AG08395 (cell line): ENCODE data around the gene PCDHB6.
"Not testable (repeated sequence)": the region's sequence is repeated elsewhere in the genome, so short reads cannot be mapped to it uniquely, and the experiment has no call there.

Experiments
- DNase-seq: peaks from one replicate; pipeline ENCODE4 v3.0.0; 2012; ENCODE audit warnings: mixed read lengths, low spot score

Gene PCDHB6

DNA sequence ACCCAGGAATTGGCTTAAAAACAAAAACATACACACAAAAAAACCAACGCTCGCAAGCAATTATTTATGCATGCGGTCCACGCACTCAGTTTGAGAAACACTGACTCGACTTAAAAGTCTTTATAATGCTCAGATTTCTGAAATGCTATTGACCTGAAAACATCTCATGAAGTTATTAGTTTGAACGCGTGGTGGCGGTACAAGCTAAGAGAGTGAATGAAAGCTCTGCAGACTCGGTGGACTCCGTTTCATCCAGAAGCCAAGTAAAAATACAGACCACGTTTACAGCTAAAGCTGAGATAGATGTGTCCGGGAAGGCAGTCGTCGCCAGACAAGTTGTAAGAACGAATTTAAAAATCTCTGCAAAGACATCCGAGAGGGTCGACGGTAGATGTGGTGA, at the start of gene PCDHB6:
Gene PCDHB6 (plus strand): TSS at position 246 of the 400 bp plus-strand sequence. CDS start 201 bp downstream, outside the sequence.
- DNase-seq: peak; percentile 19

DNA sequence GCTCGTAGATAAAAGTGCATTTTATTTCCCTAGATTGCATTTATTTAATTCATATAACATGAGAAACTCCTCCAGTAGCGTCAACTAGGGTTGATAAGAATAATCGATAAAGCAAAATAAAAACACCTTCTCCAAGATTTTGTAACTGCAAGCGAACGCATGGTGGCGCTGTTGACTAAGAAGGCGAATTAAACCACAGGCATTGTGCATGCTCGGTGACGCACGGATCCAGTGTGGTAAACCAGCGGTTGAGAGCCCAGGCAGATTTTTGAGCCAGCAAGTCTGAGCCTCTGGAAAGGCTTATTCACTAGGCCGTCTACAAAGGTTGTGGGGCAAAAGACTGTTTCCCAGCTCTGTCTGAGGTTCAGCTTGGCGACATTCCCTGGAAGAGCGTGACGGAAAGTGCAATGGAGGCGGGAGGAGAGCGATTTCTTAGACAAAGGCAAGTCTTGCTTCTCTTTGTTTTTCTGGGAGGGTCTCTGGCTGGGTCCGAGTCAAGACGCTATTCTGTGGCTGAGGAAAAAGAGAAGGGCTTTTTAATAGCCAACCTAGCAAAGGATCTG, 49.5 kb upstream of the PCDHB6 start, which contains the start of gene PCDHB3:
Gene PCDHB3 (plus strand): TSS at position 231 of the 563 bp plus-strand sequence. CDS start 177 bp downstream, at position 408.
- peak; percentile 60 for DNase-seq

DNA sequence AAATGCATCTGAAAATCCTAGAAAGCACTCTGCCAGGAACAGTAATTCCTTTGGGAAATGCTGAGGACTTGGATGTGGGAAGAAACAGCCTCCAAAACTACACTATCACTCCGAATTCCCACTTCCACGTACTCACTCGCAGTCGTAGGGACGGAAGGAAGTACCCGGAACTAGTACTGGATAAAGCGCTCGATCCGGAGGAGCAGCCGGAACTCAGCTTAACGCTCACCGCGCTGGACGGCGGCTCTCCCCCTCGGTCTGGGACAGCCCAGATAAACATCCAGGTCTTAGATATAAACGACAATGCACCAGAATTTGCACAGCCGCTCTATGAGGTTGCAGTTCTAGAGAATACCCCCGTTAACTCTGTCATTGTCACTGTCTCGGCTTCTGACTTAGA, 48.8 kb upstream of the PCDHB6 start:
- DNase-seq: no peak

DNA sequence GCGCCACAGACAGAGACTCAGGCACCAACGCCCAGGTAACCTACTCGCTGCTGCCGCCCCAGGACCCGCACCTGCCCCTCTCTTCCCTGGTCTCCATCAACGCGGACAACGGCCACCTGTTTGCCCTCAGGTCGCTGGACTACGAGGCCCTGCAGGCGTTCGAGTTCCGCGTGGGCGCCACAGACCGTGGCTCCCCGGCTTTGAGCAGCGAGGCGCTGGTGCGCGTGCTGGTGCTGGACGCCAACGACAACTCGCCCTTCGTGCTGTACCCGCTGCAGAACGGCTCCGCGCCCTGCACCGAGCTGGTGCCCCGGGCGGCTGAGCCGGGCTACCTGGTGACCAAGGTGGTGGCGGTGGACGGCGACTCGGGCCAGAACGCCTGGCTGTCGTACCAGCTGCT, 47.8 kb upstream of the PCDHB6 start:
- not testable (repeated sequence) for DNase-seq

DNA sequence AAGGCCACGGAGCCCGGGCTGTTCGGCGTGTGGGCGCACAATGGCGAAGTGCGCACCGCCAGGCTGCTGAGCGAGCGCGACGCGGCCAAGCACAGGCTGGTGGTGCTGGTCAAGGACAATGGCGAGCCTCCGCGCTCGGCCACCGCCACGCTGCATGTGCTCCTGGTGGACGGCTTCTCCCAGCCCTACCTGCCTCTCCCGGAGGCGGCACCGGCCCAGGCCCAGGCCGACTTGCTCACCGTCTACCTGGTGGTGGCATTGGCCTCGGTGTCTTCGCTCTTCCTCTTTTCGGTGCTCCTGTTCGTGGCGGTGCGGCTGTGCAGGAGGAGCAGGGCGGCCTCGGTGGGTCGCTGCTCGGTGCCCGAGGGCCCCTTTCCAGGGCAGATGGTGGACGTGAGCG, 47.4 kb upstream of the PCDHB6 start:
- not testable (repeated sequence) for DNase-seq

DNA sequence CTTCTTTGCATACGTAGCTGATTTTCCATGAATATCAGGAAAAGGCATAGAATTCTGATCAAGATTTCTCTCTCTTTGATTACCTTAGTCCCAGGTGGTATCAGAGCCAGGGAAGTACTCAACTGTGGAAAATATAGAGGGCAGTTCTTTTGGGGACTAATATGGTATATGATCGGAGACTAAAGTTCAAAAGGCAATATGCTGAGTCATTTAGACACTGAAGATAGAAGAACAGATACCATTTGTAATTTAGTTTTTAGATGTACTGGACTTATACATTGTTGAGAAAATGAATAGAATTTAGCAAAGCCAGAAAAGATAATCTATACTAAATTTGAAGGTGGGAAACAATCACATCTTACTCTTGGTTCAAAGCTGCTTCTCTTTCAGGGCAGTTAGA, 44.5 kb upstream of the PCDHB6 start:
- DNase-seq: no peak

DNA sequence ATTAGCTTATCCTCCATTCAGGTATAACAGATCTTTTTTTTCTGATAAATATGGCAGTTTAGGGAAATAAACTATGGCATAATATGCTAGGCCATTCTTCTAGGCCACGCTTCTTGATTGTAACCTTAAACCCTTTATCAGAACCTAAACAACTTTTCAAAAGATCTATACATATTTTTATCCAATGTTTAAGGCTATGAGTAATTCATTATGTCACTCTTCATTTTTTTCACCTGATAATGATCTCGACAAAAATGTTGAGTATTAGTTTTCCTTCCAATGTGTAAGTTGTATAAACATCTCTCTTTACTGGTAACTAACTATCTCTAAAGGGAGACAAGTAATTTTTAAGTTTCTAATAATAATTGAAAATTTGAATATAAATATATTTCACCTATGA, 30.6 kb upstream of the PCDHB6 start:
- DNase-seq: no peak

DNA sequence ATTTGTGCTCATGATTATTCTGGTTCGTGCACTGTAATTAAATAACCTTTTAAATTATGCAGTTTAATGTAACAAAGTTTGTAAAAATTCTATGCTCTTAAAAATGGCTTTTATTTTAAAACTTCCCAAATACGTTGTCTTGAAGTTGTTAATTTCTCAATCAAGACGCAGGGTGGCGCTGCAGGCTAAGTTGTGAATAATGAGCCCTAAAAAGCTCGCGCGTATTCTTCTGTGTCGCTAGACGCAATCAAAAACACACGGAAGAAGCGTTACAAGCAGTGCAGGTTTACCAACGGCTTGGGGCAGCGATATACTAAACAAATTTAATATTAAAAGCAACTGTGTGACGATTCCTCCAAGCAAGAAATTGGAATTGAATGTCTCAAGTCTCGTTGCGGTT, 28.3 kb upstream of the PCDHB6 start, which contains the start of gene PCDHB4:
Gene PCDHB4 (plus strand): TSS at position 256 of the 400 bp plus-strand sequence. CDS start 181 bp downstream, outside the sequence.
- DNase-seq: no peak

DNA sequence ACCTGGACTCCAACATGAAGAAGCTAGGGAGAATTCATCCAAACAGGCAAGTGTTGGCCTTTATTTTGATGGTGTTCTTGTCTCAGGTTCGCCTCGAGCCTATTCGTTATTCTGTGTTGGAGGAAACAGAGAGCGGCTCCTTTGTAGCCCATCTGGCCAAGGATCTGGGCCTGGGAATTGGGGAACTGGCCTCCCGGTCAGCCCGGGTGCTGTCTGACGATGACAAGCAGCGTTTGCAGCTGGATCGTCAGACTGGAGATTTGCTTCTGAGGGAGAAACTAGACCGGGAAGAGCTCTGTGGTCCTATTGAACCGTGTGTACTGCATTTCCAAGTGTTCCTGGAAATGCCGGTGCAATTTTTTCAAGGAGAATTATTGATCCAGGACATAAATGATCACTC, 27.9 kb upstream of the PCDHB6 start:
- DNase-seq: no peak

DNA sequence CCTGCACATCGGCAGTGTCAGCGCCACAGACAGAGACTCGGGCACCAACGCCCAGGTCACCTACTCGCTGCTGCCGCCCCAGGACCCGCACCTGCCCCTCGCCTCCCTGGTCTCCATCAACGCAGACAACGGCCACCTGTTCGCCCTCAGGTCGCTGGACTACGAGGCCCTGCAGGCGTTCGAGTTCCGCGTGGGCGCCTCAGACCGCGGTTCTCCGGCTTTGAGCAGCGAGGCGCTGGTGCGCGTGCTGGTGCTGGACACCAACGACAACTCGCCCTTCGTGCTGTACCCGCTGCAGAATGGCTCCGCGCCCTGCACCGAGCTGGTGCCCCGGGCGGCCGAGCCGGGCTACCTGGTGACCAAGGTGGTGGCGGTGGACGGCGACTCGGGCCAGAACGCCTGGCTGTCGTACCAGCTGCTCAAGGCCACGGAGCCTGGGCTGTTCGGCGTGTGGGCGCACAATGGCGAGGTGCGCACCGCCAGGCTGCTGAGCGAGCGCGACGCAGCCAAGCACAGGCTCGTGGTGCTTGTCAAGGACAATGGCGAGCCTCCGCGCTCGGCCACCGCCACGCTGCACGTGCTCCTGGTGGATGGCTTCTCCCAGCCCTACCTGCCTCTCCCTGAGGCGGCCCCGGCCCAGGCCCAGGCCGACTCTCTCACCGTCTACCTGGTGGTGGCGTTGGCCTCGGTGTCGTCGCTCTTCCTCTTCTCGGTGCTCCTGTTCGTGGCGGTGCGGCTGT, 26.3 kb upstream of the PCDHB6 start:
- DNase-seq: not testable (repeated sequence)

DNA sequence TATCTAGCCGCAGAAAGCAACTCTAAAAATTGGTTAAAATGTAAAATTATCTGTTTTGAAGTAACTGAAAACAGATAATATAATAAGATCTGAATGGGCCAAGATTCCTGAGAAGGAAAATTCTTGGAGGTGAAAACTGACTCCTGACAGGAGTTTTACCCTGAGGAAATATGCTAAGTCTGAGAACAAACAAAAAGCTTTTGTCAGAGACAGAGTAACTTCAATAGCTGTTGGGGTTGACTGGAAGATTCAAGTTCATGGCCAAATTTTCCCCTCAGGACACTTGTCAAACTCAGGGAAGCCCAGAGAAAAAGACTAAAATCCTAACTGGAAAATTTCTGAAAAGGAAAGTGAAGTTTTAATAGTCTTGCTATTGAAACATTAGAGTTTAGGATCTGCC, 22.6 kb upstream of the PCDHB6 start:
- DNase-seq: no peak

DNA sequence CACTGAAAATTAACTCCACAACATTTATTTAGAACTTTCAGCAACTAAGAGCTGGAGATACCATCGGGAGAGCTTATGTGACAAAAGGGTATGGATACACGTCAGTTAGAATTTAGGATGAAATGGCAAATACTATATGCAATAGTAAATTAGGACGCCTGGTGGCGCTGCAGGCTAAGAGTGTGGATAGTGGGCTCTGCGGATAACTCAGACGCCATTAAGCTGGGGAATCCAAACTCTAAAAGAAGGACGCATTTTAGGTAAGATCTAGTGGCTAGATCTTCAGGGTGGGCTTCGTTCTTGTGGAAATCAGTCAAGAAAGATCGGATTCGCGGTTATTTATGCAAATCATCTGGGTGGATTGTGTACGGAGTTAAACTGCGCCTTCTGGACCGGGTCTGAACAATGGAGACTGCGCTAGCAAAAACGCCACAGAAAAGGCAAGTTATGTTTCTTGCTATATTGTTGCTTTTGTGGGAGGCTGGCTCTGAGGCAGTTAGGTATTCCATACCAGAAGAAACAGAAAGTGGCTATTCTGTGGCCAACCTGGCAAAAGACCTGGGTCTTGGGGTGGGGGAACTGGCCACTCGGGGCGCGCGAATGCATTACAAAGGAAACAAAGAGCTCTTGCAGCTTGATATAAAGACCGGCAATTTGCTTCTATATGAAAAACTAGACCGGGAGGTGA, 14.7 kb upstream of the PCDHB6 start, which contains the start of gene PCDHB5:
Gene PCDHB5 (plus strand): TSS at position 177 of the 688 bp plus-strand sequence. CDS start 229 bp downstream, at position 406.
- peak; percentile 19 for DNase-seq

DNA sequence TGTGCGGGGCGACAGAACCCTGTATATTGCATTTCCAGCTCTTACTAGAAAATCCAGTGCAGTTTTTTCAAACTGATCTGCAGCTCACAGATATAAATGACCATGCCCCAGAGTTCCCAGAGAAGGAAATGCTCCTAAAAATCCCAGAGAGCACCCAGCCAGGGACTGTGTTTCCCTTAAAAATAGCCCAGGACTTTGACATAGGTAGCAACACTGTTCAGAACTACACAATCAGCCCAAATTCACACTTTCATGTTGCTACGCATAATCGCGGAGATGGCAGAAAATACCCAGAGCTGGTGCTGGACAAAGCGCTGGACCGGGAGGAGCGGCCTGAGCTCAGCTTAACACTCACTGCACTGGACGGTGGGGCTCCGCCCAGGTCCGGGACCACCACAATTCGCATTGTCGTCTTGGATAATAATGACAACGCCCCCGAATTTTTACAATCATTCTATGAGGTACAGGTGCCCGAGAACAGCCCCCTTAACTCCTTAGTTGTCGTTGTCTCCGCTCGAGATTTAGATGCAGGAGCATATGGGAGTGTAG, 14.1 kb upstream of the PCDHB6 start:
- no peak for DNase-seq

DNA sequence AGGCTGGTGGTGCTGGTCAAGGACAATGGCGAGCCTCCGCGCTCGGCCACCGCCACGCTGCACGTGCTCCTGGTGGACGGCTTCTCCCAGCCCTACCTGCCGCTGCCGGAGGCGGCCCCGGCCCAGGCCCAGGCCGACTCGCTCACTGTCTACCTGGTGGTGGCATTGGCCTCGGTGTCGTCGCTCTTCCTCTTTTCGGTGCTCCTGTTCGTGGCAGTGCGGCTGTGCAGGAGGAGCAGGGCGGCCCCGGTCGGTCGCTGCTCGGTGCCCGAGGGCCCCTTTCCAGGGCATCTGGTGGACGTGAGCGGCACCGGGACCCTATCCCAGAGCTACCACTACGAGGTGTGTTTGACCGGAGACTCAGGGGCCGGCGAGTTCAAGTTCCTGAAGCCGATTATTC, 12.5 kb upstream of the PCDHB6 start:
- DNase-seq: not testable (repeated sequence)

DNA sequence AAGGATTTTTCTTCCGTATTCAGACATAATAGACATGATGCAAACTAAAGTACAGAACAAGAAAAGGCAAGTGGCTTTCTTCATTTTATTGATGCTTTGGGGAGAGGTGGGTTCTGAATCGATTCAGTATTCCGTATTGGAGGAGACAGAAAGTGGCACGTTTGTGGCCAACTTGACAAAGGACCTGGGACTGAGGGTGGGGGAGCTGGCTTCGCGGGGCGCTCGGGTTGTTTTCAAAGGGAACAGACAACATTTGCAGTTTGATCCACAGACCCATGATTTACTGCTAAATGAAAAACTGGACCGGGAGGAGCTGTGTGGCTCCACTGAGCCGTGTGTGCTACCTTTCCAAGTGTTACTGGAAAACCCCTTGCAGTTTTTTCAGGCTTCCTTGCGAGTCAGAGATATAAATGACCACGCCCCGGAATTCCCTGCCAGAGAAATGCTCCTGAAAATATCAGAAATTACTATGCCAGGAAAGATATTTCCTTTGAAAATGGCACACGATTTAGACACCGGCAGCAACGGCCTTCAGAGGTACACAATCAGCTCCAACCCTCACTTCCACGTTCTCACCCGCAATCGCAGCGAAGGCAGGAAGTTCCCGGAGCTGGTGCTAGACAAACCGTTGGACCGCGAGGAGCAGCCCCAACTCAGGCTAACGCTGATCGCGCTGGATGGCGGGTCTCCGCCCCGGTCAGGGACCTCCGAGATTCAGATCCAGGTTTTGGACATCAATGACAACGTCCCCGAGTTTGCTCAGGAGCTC, 551 bp downstream of the PCDHB6 start:
- DNase-seq: no peak

DNA sequence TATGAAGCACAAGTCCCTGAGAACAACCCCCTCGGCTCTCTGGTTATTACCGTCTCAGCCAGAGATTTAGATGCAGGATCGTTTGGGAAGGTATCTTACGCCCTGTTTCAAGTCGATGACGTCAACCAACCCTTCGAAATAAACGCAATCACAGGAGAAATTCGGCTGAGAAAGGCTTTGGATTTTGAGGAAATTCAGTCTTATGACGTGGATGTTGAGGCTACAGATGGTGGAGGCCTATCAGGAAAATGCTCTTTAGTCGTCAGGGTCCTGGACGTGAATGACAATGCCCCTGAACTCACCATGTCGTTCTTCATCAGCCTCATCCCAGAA, 1.1 kb downstream of the PCDHB6 start:
- DNase-seq: no peak

DNA sequence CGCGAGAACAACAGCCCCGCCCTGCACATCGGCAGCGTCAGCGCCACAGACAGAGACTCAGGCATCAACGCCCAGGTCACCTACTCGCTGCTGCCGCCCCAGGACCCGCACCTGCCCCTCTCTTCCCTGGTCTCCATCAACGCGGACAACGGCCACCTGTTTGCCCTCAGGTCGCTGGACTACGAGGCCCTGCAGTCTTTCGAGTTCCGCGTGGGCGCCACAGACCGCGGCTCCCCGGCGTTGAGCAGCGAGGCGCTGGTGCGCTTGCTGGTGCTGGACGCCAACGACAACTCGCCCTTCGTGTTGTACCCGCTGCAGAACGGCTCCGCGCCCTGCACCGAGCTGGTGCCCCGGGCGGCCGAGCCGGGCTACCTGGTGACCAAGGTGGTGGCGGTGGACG, 1.8 kb downstream of the PCDHB6 start:
- DNase-seq: not testable (repeated sequence)

DNA sequence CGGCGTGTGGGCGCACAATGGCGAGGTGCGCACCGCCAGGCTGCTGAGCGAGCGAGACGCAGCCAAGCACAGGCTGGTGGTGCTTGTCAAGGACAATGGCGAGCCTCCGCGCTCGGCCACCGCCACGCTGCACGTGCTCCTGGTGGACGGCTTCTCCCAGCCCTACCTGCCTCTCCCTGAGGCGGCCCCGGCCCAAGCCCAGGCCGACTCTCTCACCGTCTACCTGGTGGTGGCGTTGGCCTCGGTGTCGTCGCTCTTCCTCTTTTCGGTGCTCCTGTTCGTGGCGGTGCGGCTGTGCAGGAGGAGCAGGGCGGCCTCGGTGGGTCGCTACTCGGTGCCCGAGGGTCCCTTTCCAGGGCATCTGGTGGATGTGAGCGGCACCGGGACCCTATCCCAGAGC, 2.2 kb downstream of the PCDHB6 start:
- not testable (repeated sequence) for DNase-seq

DNA sequence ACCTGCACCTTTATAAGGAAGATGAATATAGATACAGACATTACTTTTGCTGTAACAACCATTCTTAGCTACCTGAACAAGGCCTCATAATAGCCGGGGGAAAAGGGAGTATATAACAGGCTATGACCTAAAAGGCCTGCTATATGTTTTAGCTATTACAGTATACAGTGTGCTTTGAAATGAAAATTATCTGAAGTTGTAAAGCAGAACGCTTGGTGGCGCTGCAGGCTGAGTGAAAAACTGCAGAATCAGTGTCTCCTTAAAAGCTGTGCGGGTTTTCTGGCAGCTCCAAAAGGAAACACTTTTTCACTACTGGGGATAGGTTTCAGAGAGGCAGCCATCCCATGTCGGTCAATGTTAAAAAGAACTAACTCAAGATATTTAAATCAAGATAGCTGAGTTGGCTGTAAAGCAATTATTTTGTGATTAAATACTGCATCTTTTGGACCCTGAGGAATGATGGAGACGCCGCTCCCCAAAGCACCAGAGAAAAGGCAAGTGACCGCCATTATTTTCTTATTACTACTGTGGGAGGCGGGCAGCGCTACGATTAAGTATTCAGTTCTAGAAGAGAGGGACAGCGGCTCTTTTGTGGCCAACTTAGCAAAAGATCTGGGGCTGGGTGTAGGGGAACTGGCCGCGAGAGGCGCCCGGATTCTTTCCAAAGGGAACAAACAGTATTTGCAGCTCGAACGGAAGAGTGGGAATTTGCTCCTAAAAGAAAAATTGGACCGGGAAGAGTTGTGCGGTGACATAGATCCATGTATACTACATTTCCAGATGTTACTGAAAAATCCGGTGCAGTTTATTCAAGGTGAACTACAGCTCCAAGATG, 5.9 kb downstream of the PCDHB6 start:
- DNase-seq: no peak

DNA sequence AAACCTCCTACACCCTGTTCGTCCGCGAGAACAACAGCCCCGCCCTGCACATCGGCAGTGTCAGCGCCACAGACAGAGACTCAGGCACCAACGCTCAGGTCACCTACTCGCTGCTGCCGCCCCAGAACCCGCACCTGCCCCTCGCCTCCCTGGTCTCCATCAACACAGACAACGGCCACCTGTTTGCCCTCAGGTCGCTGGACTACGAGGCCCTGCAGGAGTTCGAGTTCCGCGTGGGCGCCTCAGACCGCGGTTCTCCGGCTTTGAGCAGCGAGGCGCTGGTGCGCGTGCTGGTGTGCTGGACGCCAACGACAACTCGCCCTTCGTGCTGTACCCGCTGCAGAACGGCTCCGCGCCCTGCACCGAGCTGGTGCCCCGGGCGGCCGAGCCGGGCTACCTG, 7.5 kb downstream of the PCDHB6 start:
- DNase-seq: not testable (repeated sequence)

DNA sequence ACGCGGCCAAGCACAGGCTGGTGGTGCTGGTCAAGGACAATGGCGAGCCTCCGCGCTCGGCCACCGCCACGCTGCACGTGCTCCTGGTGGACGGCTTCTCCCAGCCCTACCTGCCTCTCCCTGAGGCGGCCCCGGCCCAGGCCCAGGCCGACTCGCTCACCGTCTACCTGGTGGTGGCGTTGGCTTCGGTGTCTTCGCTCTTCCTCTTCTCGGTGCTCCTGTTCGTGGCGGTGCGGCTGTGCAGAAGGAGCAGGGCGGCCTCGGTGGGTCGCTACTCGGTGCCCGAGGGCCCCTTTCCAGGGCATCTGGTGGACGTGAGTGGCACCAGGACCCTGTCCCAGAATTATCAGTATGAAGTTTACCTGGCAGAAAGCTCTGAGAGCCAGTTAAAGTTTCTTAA, 8.0 kb downstream of the PCDHB6 start:
- not testable (repeated sequence) for DNase-seq
